GM12864 (cell line): ENCODE measurements around the gene TBC1D22A.

ENCODE experiments used
- DNase-seq: peaks from one replicate; pipeline ENCODE4 v3.0.0-alpha.2; 2011; ENCODE audit warnings: low read depth
- H3K4me3 ChIP-seq: 2 replicates; pipeline ENCODE4 v1.5.1; 2011; ENCODE audit warnings: mild to moderate bottlenecking, low read depth, low read length, control low read depth
- TF ChIP-seq, protein P1 (sequence below): IDR thresholded peaks from 2 replicates; pipeline ENCODE4 v1.5.1; 2011; ENCODE audit warnings: low read depth, mild to moderate bottlenecking, moderate library complexity, low read length, control low read depth, inconsistent platforms; ENCODE audit errors: missing control alignments

Gene TBC1D22A

DNA sequence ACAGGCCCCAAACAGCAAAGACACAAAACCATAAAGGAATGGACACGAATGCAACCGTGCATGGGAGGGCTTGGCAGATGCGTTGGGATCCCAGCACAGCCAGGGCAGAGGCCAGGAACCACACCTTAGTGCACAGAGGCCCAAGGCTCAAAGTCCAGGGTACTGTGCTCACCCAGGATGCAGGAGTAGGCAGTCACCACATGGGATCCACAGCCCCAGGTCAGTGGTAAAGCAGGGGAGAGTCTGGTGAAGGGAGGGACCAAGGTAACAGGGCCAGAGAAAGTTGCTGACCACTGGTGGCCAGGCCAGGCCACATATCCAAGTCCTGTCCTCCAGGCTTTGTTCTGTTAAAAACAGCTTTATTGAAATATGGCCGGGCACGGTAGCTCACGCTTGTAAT lies 17.9 kb upstream of the TBC1D22A start:
- TF ChIP-seq, protein P1, sequence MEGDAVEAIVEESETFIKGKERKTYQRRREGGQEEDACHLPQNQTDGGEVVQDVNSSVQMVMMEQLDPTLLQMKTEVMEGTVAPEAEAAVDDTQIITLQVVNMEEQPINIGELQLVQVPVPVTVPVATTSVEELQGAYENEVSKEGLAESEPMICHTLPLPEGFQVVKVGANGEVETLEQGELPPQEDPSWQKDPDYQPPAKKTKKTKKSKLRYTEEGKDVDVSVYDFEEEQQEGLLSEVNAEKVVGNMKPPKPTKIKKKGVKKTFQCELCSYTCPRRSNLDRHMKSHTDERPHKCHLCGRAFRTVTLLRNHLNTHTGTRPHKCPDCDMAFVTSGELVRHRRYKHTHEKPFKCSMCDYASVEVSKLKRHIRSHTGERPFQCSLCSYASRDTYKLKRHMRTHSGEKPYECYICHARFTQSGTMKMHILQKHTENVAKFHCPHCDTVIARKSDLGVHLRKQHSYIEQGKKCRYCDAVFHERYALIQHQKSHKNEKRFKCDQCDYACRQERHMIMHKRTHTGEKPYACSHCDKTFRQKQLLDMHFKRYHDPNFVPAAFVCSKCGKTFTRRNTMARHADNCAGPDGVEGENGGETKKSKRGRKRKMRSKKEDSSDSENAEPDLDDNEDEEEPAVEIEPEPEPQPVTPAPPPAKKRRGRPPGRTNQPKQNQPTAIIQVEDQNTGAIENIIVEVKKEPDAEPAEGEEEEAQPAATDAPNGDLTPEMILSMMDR = no peak
- no peak for DNase-seq

DNA sequence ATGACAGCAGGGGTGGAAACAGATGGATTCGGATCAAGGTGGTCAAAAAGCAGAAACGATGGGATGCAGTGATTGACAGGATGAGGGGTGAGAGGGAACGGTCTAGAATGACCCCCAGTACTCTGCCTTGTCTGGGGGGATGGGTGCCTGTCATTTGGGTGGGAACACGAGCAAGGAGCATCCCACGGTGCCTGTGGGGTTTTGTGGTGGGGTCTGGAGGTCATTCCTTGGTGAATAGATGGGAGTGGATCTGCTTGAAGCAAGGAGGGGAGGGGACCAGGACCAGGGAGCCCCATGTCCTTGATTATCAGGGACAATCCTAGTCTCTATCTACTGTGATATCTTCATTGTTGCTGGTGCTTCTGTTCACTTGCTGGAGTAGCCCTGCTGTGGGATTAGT lies 16.3 kb upstream of the TBC1D22A start:
- no peak for DNase-seq
- H3K4me3 ChIP-seq = no peak overlapping the region
- TF ChIP-seq, protein P1 = no peak

More for the DNA sequence above, 17.9 kb upstream of the TBC1D22A start:
- no peak overlapping the region for H3K4me3 ChIP-seq

DNA sequence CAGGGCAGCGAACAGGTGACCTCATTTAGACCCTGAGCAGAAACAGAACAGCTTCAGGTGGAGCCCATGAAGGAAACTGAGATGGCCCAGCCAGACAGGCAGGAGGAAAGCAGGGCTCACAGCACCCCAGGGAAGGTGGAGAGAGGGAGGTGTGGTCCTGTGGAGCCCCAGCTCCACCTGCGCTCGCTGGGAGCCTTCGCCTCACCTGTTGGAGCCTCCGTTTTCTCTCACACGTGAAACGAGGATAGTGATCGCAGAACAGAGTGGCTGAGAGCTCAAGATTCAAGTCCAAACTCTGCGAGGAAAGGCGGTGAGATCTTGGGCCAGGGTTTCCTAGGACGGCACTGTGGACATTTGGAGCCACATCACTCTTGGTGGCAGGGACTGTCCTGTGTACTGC lies 15.8 kb upstream of the TBC1D22A start:
- TF ChIP-seq, protein P1 = no peak
- no peak overlapping the region for H3K4me3 ChIP-seq
- DNase-seq = no peak

DNA sequence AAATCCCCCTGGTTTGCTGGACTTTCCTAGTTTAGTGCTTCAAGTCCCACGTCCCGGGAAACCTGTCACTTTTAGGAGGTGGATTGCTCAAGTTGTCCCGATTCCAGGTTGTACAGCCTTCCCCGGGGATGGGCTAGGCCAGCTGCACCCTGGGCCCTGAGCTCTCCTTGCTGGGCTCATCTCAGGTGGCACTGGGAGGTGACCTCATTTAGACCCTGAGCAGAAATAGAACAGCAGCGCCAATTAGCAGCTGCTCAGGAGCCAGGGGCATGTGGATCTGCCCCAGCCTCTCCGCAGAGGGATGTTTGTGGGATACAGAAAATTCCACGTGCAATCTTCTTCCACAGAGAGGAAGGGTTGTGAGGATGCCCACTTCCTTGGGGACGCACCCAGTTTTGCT lies 14.8 kb upstream of the TBC1D22A start:
- TF ChIP-seq, protein P1 = no peak
- no peak for DNase-seq
- no peak overlapping the region for H3K4me3 ChIP-seq

DNA sequence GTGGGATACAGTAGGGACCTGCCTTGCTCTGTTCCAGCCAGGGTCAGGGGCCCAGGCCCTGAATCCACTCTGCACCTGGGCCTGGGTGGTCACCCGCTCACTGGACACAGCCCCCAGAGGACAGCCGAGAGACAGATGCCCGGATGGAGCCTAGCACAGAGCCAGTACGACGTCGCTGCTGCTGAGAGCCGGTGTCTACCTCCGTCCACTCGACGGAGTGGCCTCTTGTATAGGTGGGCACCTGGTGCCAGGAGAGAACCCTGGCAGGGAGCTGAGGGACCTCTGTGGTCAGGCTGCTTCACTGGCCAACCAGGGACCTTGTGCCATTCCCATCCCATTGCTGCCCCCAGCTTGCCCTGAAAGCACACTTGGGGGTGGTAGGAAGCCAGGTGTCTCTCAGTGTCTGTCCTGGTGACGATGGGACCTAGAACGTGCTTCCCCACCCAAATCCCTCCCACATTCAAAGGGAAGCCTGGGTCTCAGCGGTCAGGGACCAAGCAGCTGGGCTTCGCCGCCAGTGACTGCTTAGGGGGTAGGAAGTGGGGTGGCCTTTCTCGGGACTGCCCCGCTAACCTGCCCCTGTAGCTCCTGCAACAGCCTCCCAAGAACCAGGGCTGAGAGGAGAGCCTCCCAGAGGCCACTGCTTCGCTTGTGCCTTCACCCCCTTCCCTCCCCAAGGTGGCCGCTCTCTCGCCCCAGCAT lies 14.1 kb upstream of the TBC1D22A start:
- TF ChIP-seq, protein P1 = no peak
- no peak for DNase-seq
- no peak overlapping the region for H3K4me3 ChIP-seq

DNA sequence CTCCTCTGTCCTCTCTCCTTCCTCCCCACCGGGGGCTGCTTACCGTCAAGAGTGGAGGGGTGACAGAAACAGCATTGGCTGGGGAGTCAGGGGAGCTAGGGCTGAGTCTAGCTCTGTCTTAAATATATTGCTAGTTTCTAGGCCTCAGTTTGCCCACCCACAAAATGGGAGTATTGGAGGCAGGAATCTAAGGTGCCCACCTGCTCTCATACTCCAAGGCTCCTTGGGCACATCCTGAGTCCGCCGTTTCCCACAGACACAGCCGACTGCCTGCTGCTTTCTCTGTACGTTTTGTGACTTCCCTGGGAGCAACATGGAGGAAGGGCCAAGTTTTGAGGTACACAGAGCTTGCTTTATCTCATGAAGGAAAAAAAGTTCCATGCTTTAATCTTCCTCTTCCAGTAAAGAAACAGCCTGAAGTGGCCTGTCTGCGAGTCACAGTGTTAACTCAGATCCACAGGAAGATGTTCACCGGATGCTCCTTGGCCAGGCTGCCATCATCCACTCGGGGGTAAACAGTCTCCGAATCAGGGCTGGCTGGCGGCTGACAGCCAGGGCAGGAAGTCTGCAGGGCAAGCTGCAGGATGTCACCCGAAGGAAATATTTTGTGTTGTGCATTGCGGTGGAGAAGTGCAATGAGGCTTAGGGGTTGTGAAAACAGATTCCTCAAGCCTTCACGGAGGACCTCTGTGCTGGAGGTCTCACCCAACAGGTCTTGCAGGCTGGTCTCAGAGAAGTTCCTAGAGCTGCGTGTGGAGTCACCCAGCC lies 13.4 kb upstream of the TBC1D22A start:
- DNase-seq = no peak
- TF ChIP-seq, protein P1 = no peak
- H3K4me3 ChIP-seq = no peak overlapping the region
